Right atrium auricular region (tissue), 2 donors: ENCODE measurements around the gene BSN. TPM values are rescaled to one million over a fixed set of nuclear protein-coding genes. Genes with fewer than 3 reads are reported as not detected.

ENCODE experiments used
- DNase-seq: peaks from one replicate; pipeline ENCODE4 v3.0.0-alpha.2; 2019; ENCODE audit warnings: low spot score
- H3K27ac ChIP-seq, 2 donors: fragments of 200-600 bp; sonication (generic); 1 replicate in 1 of 2; 2 replicates in 1 of 2; pipeline ENCODE4 v1.5.1; 2016 to 2019
- H3K27me3 ChIP-seq, 2 donors: fragments of 200-600 bp; sonication (generic); one replicate each; pipeline versions ENCODE4 v1.5.1 to v1.6.0; 2017 to 2019
- H3K36me3 ChIP-seq: fragments of 200-600 bp; sonication (generic); one replicate; pipeline ENCODE4 v1.5.1; 2016
- H3K4me1 ChIP-seq, 2 donors: fragments of 200-600 bp; sonication (generic); one replicate each; pipeline versions ENCODE4 v1.5.1 to v1.6.0; 2017 to 2019
- H3K4me3 ChIP-seq, 2 donors: fragments of 200-600 bp; sonication (generic); 1 replicate in 1 of 2; 2 replicates in 1 of 2; pipeline ENCODE4 v1.5.1; 2017 to 2019; ENCODE audit warnings: mild to moderate bottlenecking in 1 of 2, moderate library complexity in 1 of 2
- H3K9me3 ChIP-seq, 2 donors: fragments of 200-600 bp; sonication (generic); one replicate each; pipeline ENCODE4 v1.5.1; 2019
- CTCF ChIP-seq, 2 donors: fragments of 200-600 bp; sonication (generic); IDR thresholded peaks; one replicate each; pipeline ENCODE4 v1.5.1; 2019; ENCODE audit warnings: antibody characterized with exemption in 2 of 2
- total RNA-seq, 2 donors: library from RNA; depleted of rRNA; stranded (reverse); fragments of >200 nt; gene quantifications; one replicate each; pipeline ENCODE4 v1.1.0, GENCODE V29; 2016

BSN gene
- total RNA-seq, 2 donors from 2014 or later = 0.41 to 0.63 TPM

GRCh38 chr3:49662720-49663413 is 108.6 kb downstream of the BSN start:
- no peaks in the 10 kb centered on the region for H3K9me3 ChIP-seq
- H3K27ac ChIP-seq = no peak overlapping the region
- TF ChIP-seq CTCF (IDR thresholded peaks at IDR 0.05) = no peak
- no peak for DNase-seq
- H3K27me3 ChIP-seq = no peaks in the 10 kb centered on the region
- no peaks in the 10 kb centered on the region for H3K36me3 ChIP-seq
- no peaks in the 10 kb centered on the region for H3K4me1 ChIP-seq
- no peak overlapping the region for H3K4me3 ChIP-seq

- no peaks in the 10 kb centered on the region for H3K27me3 ChIP-seq
- no peak for DNase-seq
- H3K27ac ChIP-seq = no peak overlapping the region
- no peaks in the 10 kb centered on the region for H3K9me3 ChIP-seq
- TF ChIP-seq CTCF (IDR thresholded peaks at IDR 0.05) = no peak
- no peak overlapping the region for H3K4me3 ChIP-seq
- no peaks in the 10 kb centered on the region for H3K4me1 ChIP-seq
- no peaks in the 10 kb centered on the region for H3K36me3 ChIP-seq
These were observed 109.6 kb downstream of the BSN start for GRCh38 chr3:49663831-49664230.

GRCh38 chr3:49664300-49664699 is 110.0 kb downstream of the BSN start:
- no peak for TF ChIP-seq CTCF (IDR thresholded peaks at IDR 0.05)
- Histone ChIP-seq H3K4me1 (no peaks in the 10 kb centered on the region), H3K36me3 (no peaks in the 10 kb centered on the region), H3K4me3 (no peak overlapping the region), H3K27me3 (no peaks in the 10 kb centered on the region), H3K27ac (no peak overlapping the region), H3K9me3 (no peaks in the 10 kb centered on the region)
- no peak for DNase-seq

- DNase-seq = no peak
- Histone ChIP-seq H3K9me3 (no peaks in the 10 kb centered on the region), H3K4me3 (no peak overlapping the region), H3K27ac (no peak overlapping the region), H3K36me3 (no peaks in the 10 kb centered on the region), H3K27me3 (no peaks in the 10 kb centered on the region), H3K4me1 (no peaks in the 10 kb centered on the region)
- TF ChIP-seq CTCF (IDR thresholded peaks at IDR 0.05) = no peak
These were observed 111.7 kb downstream of the BSN start for GRCh38 chr3:49665822-49666519.

- DNase-seq = no peak
- no peak for TF ChIP-seq CTCF (IDR thresholded peaks at IDR 0.05)
- H3K27ac ChIP-seq = no peak overlapping the region
These were observed 112.3 kb downstream of the BSN start for GRCh38 chr3:49666592-49666991.

More at GRCh38 chr3:49666592-49666991, 112.3 kb downstream of the BSN start:
- Histone ChIP-seq H3K4me1 (no peaks in the 10 kb centered on the region), H3K36me3 (no peaks in the 10 kb centered on the region), H3K4me3 (no peak overlapping the region), H3K9me3 (no peaks in the 10 kb centered on the region), H3K27me3 (no peaks in the 10 kb centered on the region)
